SH-SY5Y (cell line): ENCODE data around the gene UBE2L5.

Experiments
- GATA2 ChIP-seq: IDR thresholded peaks from 2 replicates; pipeline ENCODE4 v1.6.1; 2011; ENCODE audit warnings: mild to moderate bottlenecking, low read depth, low read length
- GATA3 ChIP-seq: IDR thresholded peaks from 2 replicates; pipeline ENCODE4 v1.6.1; 2011; ENCODE audit warnings: low read depth, mild to moderate bottlenecking, low read length, moderate library complexity

GRCh38 chr13:30415430-30416030, 6.8 kb upstream of the UBE2L5 start:
- TF ChIP-seq GATA2 (no peak), GATA3 (no peak)
